ENCODE measurements around the gene MYO7B. TPM values are rescaled to one million over a fixed set of nuclear protein-coding genes. Genes with fewer than 3 reads are reported as not detected.

The MYO7B gene
- total RNA-seq, 2 experiments from 2014 or later, result 0.65 to 1.2 TPM

- H3K4me3 Mint-ChIP-seq, result no peak overlapping the region
- H3K9me3 Mint-ChIP-seq, result peaks cover 3% of the 10 kb centered on the region
- peaks cover under 1% of the 10 kb centered on the region for H3K36me3 Mint-ChIP-seq (ENCODE audit: low read depth)
- POLR2A ChIA-PET, result interaction anchor here (1.7 kb wide), 1 partner anchor 42 kb away, joined by 4 read pairs; no protein-coding TSS in a partner anchor
- no peak overlapping the region for H3K27ac Mint-ChIP-seq
- H3K27me3 Mint-ChIP-seq, result peaks cover 1% of the 10 kb centered on the region
- TF ChIP-seq CTCF (IDR thresholded peaks at IDR 0.05), result no peak
- CTCF ChIA-PET, result interaction anchor here (0.6 kb wide), 1 partner anchor 52 kb away, joined by 3 read pairs; no protein-coding TSS in a partner anchor
- peaks cover 5% of the 10 kb centered on the region for H3K4me1 Mint-ChIP-seq (ENCODE audit: low read depth)
- ATAC-seq (no peak), DNase-seq (no peak)
- intact Hi-C loops (cut with micrococcal nuclease), result no loop called here
Measured at GRCh38 chr2:127597984-127598380, 62.5 kb downstream of the MYO7B start.

- Mint-ChIP-seq H3K4me3 (no peak overlapping the region), H3K9me3 (peaks cover 8% of the 10 kb centered on the region), H3K27me3 (peaks cover 1% of the 10 kb centered on the region), H3K36me3 (ENCODE audit: low read depth) (peaks cover 3% of the 10 kb centered on the region), H3K27ac (no peak overlapping the region), H3K4me1 (ENCODE audit: low read depth) (peaks cover 5% of the 10 kb centered on the region)
- intact Hi-C loops (cut with micrococcal nuclease), result no loop called here
- no peak for DNase-seq
- CTCF ChIA-PET, result interaction anchor here (0.7 to 1.3 kb wide), 3 partner anchors 11 to 51 kb away, joined by 3 to 4 read pairs (median 3); no protein-coding TSS in a partner anchor
- no peak for TF ChIP-seq CTCF (IDR thresholded peaks at IDR 0.05)
- ATAC-seq, result no peak
- POLR2A ChIA-PET, result no interaction called here
Measured at GRCh38 chr2:127598711-127599110, 63.2 kb downstream of the MYO7B start.

GRCh38 chr2:127599211-127599610, 63.7 kb downstream of the MYO7B start:
- intact Hi-C loops (cut with micrococcal nuclease), result no loop called here
- no peak for TF ChIP-seq CTCF (IDR thresholded peaks at IDR 0.05)
- Mint-ChIP-seq H3K9me3 (peaks cover 8% of the 10 kb centered on the region), H3K27ac (no peak overlapping the region), H3K4me3 (no peak overlapping the region), H3K36me3 (ENCODE audit: low read depth) (peaks cover 3% of the 10 kb centered on the region), H3K27me3 (peaks cover 1% of the 10 kb centered on the region), H3K4me1 (ENCODE audit: low read depth) (peaks cover 5% of the 10 kb centered on the region)
- DNase-seq, result no peak
- ChIA-PET POLR2A (interaction anchor here (0.6 kb wide), 1 partner anchor 33 kb away, joined by 3 read pairs; no protein-coding TSS in a partner anchor), CTCF (interaction anchor here (0.7 to 1.3 kb wide), 4 partner anchors 8 to 50 kb away, joined by 3 to 5 read pairs (median 4); no protein-coding TSS in a partner anchor)
- ATAC-seq, result no peak

GRCh38 chr2:127604986-127605385, 69.5 kb downstream of the MYO7B start:
- ATAC-seq, result no peak
- TF ChIP-seq CTCF (IDR thresholded peaks at IDR 0.05), result no peak
- H3K9me3 Mint-ChIP-seq, result peaks cover 8% of the 10 kb centered on the region
- peaks cover 3% of the 10 kb centered on the region for H3K36me3 Mint-ChIP-seq (ENCODE audit: low read depth)
- H3K4me1 Mint-ChIP-seq (ENCODE audit: low read depth), result peaks cover 3% of the 10 kb centered on the region
- CTCF ChIA-PET, result interaction anchor here (1.0 to 4.9 kb wide), 6 partner anchors 14 to 90 kb away, joined by 3 to 35 read pairs (median 4); no protein-coding TSS in a partner anchor
- no peak overlapping the region for H3K27ac Mint-ChIP-seq
- intact Hi-C loops (cut with micrococcal nuclease), result no loop called here
- H3K4me3 Mint-ChIP-seq, result no peak overlapping the region
- POLR2A ChIA-PET, result no interaction called here
- peaks cover 1% of the 10 kb centered on the region for H3K27me3 Mint-ChIP-seq
- no peak for DNase-seq

GRCh38 chr2:127605691-127606263, 70.3 kb downstream of the MYO7B start:
- H3K9me3 Mint-ChIP-seq, result peaks cover 8% of the 10 kb centered on the region
- DNase-seq (no peak), ATAC-seq (no peak)
- H3K4me3 Mint-ChIP-seq, result no peak overlapping the region
- H3K4me1 Mint-ChIP-seq (ENCODE audit: low read depth), result peaks cover 3% of the 10 kb centered on the region
- ChIA-PET POLR2A (no interaction called here), CTCF (interaction anchor here (1.0 to 4.9 kb wide), 2 partner anchors 14 to 31 kb away, joined by 3 to 35 read pairs; no protein-coding TSS in a partner anchor)
- TF ChIP-seq CTCF (IDR thresholded peaks at IDR 0.05), result no peak
- intact Hi-C loops (cut with micrococcal nuclease), result no loop called here
- no peak overlapping the region for H3K27ac Mint-ChIP-seq
- peaks cover 3% of the 10 kb centered on the region for H3K36me3 Mint-ChIP-seq (ENCODE audit: low read depth)
- peaks cover under 1% of the 10 kb centered on the region for H3K27me3 Mint-ChIP-seq
